Upper lobe of left lung (tissue), 6 donors: ENCODE data around the gene ZNF436. TPM values are rescaled to one million over a fixed set of nuclear protein-coding genes. Genes with fewer than 3 reads are reported as not detected.
A peak's percentile ranks its signal among the peaks of the same experiment; 100 is the strongest.

Source experiments
- ATAC-seq, 2 donors: fragments of 200-7000 bp; cut with Tn5 transposase; one replicate each; pipeline ENCODE4 v1.9.1; 2022; ENCODE audit warnings: mild to moderate bottlenecking in 2 of 2, moderate library complexity in 2 of 2; ENCODE audit not compliant: low FRiP score in 2 of 2
- DNase-seq, 2 donors: peaks; one replicate each; pipeline ENCODE4 v3.0.0-alpha.2; 2019 to 2020
- H3K27ac ChIP-seq, 4 donors: fragments of 200-600 bp; sonication (generic); one replicate each; pipeline ENCODE4 v1.5.1; 2016 to 2019
- H3K27me3 ChIP-seq, 4 donors: fragments of 200-600 bp; sonication (generic); one replicate each; pipeline ENCODE4 v1.5.1; 2017 to 2019
- H3K36me3 ChIP-seq, 4 donors: fragments of 200-600 bp; sonication (generic); one replicate each; pipeline ENCODE4 v1.5.1; 2016 to 2019
- H3K4me1 ChIP-seq, 4 donors: fragments of 200-600 bp; sonication (generic); one replicate each; pipeline ENCODE4 v1.5.1; 2018 to 2019
- H3K4me3 ChIP-seq, 4 donors: fragments of 200-600 bp; sonication (generic); one replicate each; pipeline ENCODE4 v1.5.1; 2017 to 2019; ENCODE audit warnings: mild to moderate bottlenecking in 2 of 4, moderate library complexity in 1 of 4
- H3K9me3 ChIP-seq, 4 donors: fragments of 200-600 bp; sonication (generic); one replicate each; pipeline ENCODE4 v1.5.1; 2018 to 2019
- EP300 ChIP-seq, 4 donors: sonication (generic); formaldehyde crosslinking; IDR thresholded peaks; one replicate each; pipeline ENCODE4 v1.5.1; 2017; ENCODE audit warnings: antibody characterized with exemption in 4 of 4, control low read depth in 2 of 4
- POLR2A ChIP-seq, 4 donors: fragments of 450-650 bp; IDR thresholded peaks; one replicate each; pipeline ENCODE4 v1.5.1; 2016 to 2017; ENCODE audit warnings: antibody characterized with exemption in 4 of 4, mild to moderate bottlenecking in 2 of 4
- POLR2AphosphoS5 ChIP-seq, 2 donors: sonication (generic); formaldehyde crosslinking; IDR thresholded peaks; one replicate each; pipeline ENCODE4 v1.5.1; 2017; ENCODE audit warnings: antibody characterized with exemption in 2 of 2
- WGBS, 2 donors: methylation state at CpG; one replicate each; pipeline ENCODE4 v1.1.5; 2017 to 2018; 5-methylcytosine and 5-hydroxymethylcytosine counted together
- total RNA-seq, 6 donors: library from RNA; depleted of rRNA in 4 of 6; stranded (reverse); fragments of >200 nt in 4 of 6; gene quantifications; one replicate each; pipeline versions ENCODE4 v1.1.0 to v1.2.1, GENCODE V29; 2016 to 2021
- TF ChIP-seq, protein P1 (sequence below), 6 experiments: fragments of 450-650 bp in 4 of 6; fragments of 200-600 bp in 2 of 6; sonication (generic) in 2 of 6; IDR thresholded peaks; one replicate each; pipeline ENCODE4 v1.5.1; 2016 to 2019; ENCODE audit warnings: antibody characterized with exemption in 6 of 6
- donor health status: DM: no; HTN: no; CAD: no; lungs with moderate emphysema.
- donor health status: DM: no; HTN: yes; CAD: no; lungs with severe emphysema.

Gene ZNF436
- total RNA-seq, 6 donors from 2014 or later: 5.5 to 11.3 (median 8.2) TPM

DNA sequence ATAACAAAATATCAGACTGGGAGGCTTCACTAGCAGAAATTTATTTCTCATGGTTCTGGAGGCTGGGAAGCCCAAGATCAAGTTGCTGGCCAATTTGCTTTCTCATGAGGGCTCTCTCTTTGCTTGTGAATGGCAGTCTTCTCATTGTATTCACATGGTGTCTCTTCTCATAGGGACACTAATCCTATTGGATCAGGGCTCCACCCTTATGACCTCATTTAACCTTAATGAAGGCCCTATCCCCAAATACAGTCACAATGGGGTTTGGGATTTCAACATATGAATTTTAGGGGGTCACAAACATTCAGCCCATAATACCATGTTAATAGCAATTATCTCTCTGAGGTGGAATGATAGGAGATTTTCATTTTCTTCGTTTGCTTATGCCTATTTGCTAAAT, 29.6 kb upstream of the ZNF436 start:
- Histone ChIP-seq H3K27ac (no peak overlapping the region), H3K27me3 (no peaks in the 10 kb centered on the region), H3K9me3 (no peaks in the 10 kb centered on the region), H3K4me3 (no peak overlapping the region), H3K36me3 (peaks cover 0 to 11% (median 0%) of the 10 kb centered on the region in 4 donors), H3K4me1 (peaks cover 26 to 40% (median 30%) of the 10 kb centered on the region in 4 donors)
- DNase-seq (no peak), ATAC-seq (no peak)
- 100% methylated on average over 1 of the region's 1 CpG for WGBS, 2 donors
- no peak for TF ChIP-seq POLR2A (IDR thresholded peaks at IDR 0.05)
- TF ChIP-seq EP300 (IDR thresholded peaks at IDR 0.05): no peak
- TF ChIP-seq, protein P1, sequence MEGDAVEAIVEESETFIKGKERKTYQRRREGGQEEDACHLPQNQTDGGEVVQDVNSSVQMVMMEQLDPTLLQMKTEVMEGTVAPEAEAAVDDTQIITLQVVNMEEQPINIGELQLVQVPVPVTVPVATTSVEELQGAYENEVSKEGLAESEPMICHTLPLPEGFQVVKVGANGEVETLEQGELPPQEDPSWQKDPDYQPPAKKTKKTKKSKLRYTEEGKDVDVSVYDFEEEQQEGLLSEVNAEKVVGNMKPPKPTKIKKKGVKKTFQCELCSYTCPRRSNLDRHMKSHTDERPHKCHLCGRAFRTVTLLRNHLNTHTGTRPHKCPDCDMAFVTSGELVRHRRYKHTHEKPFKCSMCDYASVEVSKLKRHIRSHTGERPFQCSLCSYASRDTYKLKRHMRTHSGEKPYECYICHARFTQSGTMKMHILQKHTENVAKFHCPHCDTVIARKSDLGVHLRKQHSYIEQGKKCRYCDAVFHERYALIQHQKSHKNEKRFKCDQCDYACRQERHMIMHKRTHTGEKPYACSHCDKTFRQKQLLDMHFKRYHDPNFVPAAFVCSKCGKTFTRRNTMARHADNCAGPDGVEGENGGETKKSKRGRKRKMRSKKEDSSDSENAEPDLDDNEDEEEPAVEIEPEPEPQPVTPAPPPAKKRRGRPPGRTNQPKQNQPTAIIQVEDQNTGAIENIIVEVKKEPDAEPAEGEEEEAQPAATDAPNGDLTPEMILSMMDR (IDR thresholded peaks at IDR 0.05): no peak
- TF ChIP-seq POLR2AphosphoS5 (IDR thresholded peaks at IDR 0.05): no peak

DNA sequence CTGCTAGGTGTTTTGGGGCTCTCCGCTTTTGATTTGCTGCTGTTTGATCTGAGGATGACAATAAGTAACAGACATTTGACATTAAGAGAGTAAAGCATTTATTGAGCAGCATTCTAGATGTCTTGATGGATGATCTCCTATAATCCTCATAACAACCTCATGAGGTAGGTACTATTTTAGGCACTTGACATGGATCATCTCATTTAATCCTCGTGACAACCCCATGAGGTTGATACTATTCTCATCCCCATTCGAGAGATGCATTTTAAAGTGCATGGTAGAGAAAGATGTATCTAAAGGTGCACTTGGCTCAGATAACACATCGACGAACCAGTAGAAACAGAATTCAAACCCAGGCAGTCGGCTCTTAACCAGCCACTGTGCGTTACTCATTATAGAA, 28.3 kb upstream of the ZNF436 start:
- H3K27ac ChIP-seq: no peak overlapping the region
- no peak for ATAC-seq
- no peak for DNase-seq
- H3K4me1 ChIP-seq: peaks cover 14 to 27% (median 18%) of the 10 kb centered on the region in 4 donors
- WGBS, 2 donors: 91 to 98% methylated on average over 7 of the region's 7 CpGs
- no peaks in the 10 kb centered on the region for H3K27me3 ChIP-seq
- H3K4me3 ChIP-seq: no peak overlapping the region
- H3K9me3 ChIP-seq: no peaks in the 10 kb centered on the region
- peaks cover 0 to 11% (median 0%) of the 10 kb centered on the region in 4 donors for H3K36me3 ChIP-seq
- TF ChIP-seq POLR2A (IDR thresholded peaks at IDR 0.05): no peak
- no peak for TF ChIP-seq POLR2AphosphoS5 (IDR thresholded peaks at IDR 0.05)
- TF ChIP-seq, protein P1 (IDR thresholded peaks at IDR 0.05): no peak
- TF ChIP-seq EP300 (IDR thresholded peaks at IDR 0.05): no peak

DNA sequence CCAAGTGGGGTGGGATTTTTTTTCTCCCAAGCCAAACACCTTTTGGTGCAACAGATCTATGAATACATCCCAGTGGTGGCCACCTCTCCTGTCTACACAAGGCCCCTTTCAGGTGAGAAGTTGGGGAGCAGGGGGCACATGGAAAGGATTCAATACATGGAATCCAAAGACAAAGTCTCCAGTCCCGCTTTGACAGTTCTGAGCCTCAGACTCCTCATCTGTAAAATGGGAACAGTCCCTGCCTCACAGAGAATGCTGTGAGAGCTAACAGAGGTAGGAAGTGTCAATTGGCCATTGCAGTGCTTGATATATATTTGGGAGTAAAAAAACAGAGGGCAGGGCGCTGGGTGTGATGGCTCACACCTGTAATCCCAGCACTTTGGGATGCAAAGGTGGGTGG, 26.7 kb upstream of the ZNF436 start:
- WGBS, 2 donors: 83 to 86% methylated on average over 2 of the region's 2 CpGs
- no peak overlapping the region for H3K4me3 ChIP-seq
- DNase-seq (no peak), ATAC-seq (no peak)
- peaks cover 0 to 11% (median 0%) of the 10 kb centered on the region in 4 donors for H3K36me3 ChIP-seq
- no peak for TF ChIP-seq POLR2AphosphoS5 (IDR thresholded peaks at IDR 0.05)
- TF ChIP-seq POLR2A (IDR thresholded peaks at IDR 0.05): no peak
- TF ChIP-seq, protein P1 (IDR thresholded peaks at IDR 0.05): no peak
- no peak for TF ChIP-seq EP300 (IDR thresholded peaks at IDR 0.05)
- H3K27me3 ChIP-seq: no peaks in the 10 kb centered on the region
- no peak overlapping the region for H3K27ac ChIP-seq
- H3K4me1 ChIP-seq: peaks cover 9 to 16% (median 13%) of the 10 kb centered on the region in 4 donors
- H3K9me3 ChIP-seq: no peaks in the 10 kb centered on the region

DNA sequence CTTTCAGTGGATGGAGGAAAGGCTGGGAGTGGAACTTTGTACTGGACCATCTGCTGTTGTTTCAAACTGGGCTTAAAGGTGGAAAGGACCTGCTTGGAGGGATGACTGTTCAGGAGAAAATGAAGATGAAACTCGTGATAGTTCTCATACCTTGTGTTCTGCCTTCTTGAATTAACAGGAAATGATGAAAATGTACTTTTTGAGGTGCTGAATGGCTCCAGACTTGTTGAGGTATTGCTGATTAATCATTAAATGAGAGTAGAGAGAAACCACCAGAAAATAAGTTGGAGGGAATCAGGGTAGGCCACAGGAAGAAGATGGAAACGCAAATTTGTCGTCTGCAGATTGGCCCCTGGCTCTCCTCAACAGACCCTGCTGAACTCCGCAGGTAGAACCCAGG, 26.2 kb upstream of the ZNF436 start:
- peak overlapping the region in 1 of 4 donors; percentile 61 for H3K27ac ChIP-seq
- no peak overlapping the region for H3K4me3 ChIP-seq
- peaks cover 0 to 11% (median 0%) of the 10 kb centered on the region in 4 donors for H3K36me3 ChIP-seq
- H3K4me1 ChIP-seq: peaks cover 6 to 15% (median 9%) of the 10 kb centered on the region in 4 donors
- no peak for DNase-seq
- H3K27me3 ChIP-seq: no peaks in the 10 kb centered on the region
- WGBS, 2 donors: 82 to 85% methylated on average over 4 of the region's 4 CpGs
- H3K9me3 ChIP-seq: no peaks in the 10 kb centered on the region
- TF ChIP-seq EP300 (IDR thresholded peaks at IDR 0.05) (no peak), POLR2AphosphoS5 (IDR thresholded peaks at IDR 0.05) (no peak), POLR2A (IDR thresholded peaks at IDR 0.05) (no peak)
- TF ChIP-seq, protein P1 (IDR thresholded peaks at IDR 0.05): no peak
- no peak for ATAC-seq

DNA sequence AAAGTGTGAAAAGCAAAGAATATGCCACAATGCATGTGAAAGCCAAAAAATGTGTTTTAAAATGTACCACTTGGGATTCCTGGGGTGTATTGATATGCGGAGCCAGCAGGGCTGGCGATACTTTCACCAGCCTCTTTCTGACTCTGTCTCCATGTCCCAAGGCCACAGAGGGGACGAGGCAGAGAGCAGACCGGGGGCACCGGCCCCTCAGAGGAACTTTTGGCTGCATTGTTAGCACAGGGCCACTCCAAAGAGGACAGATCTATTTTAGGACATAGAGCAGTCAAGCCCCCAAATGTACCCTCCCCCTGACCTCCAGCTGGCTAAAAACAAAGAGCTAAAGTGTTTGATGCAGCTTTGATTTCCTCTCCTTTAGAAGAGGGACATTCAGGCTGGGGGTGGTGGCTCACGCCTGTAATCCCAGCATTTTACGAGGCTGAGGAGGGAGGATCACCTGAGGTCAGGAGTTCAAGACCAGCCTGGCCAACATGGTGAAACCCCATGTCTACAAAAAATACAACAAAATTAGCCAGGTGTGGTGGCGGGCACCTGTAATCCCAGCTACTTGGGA, 25.6 kb upstream of the ZNF436 start:
- ATAC-seq: no peak
- DNase-seq: no peak
- H3K36me3 ChIP-seq: peaks cover 0 to 11% (median 0%) of the 10 kb centered on the region in 4 donors
- WGBS, 2 donors: 65 to 73% methylated on average over 7 to 8 of the region's 8 CpGs
- peaks cover 6 to 11% (median 8%) of the 10 kb centered on the region in 4 donors for H3K4me1 ChIP-seq
- no peaks in the 10 kb centered on the region for H3K9me3 ChIP-seq
- H3K27ac ChIP-seq: peak overlapping the region in 3 of 4 donors; percentile 25 to 61 (median 46)
- no peak overlapping the region for H3K4me3 ChIP-seq
- no peaks in the 10 kb centered on the region for H3K27me3 ChIP-seq
- TF ChIP-seq EP300 (IDR thresholded peaks at IDR 0.05) (no peak), POLR2AphosphoS5 (IDR thresholded peaks at IDR 0.05) (no peak), POLR2A (IDR thresholded peaks at IDR 0.05) (no peak)
- TF ChIP-seq, protein P1 (IDR thresholded peaks at IDR 0.05): no peak
